GM18507 (cell line): Measurements from ENCODE around the gene FASTKD1.
A peak's percentile ranks its signal among the peaks of the same experiment; 100 is the strongest.
"Not testable (repeated sequence)": the region's sequence is repeated elsewhere in the genome, so short reads cannot be mapped to it uniquely, and the experiment has no call there.

Experiments
- DNase-seq: peaks from one replicate; pipeline ENCODE4 v3.0.0; 2011; ENCODE audit warnings: low read depth; ENCODE audit not compliant: insufficient read length; ENCODE audit errors: extremely low spot score
- FAIRE-seq: peaks from 2 replicates; lab custom pipeline; 2011; peaks lifted over from hg19 to GRCh38; lab: Jason Lieb, UNC

Gene FASTKD1, protein sequence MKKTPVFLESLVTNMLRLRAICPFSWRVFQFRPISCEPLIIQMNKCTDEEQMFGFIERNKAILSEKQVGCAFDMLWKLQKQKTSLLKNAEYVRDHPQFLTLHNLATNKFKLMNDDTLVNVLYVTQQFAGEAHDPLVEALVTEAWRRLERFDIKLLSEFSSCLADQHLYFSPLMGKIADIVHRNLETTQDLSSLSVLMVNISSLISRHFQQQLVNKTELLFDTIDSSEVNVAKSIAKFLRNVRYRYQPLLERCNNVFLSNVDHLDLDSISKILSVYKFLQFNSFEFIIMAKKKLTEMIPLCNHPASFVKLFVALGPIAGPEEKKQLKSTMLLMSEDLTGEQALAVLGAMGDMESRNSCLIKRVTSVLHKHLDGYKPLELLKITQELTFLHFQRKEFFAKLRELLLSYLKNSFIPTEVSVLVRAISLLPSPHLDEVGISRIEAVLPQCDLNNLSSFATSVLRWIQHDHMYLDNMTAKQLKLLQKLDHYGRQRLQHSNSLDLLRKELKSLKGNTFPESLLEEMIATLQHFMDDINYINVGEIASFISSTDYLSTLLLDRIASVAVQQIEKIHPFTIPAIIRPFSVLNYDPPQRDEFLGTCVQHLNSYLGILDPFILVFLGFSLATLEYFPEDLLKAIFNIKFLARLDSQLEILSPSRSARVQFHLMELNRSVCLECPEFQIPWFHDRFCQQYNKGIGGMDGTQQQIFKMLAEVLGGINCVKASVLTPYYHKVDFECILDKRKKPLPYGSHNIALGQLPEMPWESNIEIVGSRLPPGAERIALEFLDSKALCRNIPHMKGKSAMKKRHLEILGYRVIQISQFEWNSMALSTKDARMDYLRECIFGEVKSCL

DNA sequence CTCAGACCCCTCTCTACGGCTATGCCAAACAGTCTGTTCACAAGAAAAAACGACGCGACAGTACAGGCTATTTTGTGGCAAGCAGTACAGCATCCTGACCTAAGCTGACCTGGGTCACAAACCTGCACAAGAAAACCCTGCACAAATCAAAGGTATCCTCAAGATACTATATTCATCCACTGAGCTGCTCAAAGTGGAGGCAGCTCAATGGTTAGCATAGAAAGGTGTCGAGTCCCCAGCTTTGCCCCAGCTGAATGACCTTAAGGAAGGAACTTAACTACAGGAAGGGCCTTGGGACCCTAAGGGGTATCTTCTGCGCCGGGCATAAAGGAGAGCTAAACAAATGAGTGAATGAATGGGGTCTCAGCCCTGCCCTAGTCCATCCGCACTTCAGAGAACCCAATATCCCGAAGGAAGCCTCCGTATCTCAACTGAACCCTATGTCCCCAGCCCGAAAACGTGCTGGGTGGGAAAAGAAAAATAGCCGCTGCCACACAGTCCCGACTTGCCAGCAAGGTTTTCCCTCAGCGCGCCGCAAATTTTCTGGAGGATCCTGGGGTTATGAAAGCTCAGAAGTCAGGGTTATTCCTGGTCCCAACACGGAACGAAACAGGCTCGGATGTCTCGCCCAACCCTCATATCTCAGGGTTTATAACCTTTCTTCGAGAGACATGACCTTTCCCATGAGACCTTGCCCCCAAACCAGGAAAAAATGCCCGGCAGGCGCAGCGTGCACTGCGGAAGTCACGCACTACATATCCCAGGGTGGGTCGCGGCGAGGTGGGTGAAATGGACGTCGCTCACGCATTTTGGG is at the start of gene FASTKD1:
TSS of gene FASTKD1 (minus strand) at position 706 of the 814 bp plus-strand sequence. CDS start 1,836 bp downstream, outside the sequence.
- DNase-seq: peak; percentile 71
- FAIRE-seq: peak; percentile 98

DNA sequence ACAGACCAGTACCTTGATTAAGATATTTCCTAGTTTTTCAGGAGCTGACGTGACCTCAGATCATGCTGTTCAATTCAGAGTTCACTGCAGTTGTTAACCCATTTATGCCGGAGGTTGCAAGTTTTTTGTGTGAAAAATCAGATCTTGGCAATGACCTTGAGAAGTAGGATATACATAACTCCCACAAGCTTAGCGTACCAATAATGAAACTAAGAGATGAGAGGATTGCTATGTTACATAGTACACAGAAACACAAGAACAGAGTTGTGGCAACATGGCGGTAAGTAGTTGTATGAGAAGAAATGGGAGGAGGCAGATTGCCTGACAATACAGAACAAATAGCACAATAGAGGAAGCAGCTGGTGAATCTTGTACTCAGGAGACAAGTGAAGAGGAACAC is 49.6 kb upstream of the FASTKD1 start:
- no peak for DNase-seq
- no peak for FAIRE-seq

DNA sequence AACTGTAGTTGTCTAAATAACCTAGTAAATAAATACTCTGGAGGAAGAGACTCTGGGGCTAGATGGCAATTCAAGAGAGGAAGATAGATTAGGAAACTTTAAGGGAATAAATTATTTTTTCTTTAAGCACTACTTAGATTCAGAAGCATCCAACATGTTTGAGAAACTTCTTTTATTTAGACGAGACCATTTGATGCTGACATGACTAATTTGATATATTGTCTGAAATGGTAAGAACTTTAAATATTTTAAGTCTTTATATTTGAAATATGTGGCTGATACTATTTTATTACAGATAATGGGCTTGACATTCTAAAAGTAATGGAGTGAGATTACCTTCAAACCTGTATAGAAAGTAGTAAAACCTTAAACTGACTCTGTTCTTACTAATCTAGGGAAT is 46.8 kb upstream of the FASTKD1 start:
- FAIRE-seq (no peak), DNase-seq (no peak)

DNA sequence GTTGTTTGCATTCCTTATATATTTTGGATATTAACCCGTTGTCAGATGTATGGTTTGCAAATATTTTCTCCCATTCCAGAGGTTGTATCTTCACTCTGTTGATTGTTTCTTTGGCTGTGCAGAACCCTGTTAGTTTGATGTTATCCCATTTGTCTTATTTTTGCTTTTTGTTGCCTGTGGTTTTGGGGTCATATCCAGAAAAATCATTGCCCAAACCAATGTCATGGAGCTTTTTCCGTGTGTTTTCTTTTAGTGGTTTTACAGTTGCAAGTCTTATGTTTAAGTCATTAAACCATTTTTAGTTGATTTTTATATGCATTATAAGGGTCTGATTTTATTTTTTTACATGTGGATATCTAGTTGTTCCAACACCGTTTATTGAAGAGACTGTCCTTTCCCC is 46.3 kb upstream of the FASTKD1 start:
- no peak for FAIRE-seq

DNA sequence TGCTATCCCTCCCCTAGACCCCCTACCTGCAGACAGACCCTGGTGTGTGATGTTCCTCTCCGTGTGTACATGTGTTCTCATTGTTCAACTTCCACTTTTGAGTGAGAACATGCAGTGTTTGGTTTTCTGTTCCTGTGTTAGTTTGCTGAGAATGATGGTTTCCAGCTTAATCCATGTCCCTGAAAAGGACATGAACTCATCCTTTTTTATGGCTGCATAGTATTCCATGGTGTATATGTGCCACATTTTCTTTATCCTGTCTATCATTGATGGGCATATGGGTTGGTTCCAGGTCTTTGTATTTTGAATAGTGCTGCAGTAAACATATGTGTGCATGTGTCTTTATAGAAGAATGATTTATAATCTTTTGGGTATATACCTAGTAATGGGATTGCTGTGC is 42.3 kb upstream of the FASTKD1 start:
- FAIRE-seq, DNase-seq: not testable (repeated sequence)

More for the DNA sequence above, 46.3 kb upstream of the FASTKD1 start:
- DNase-seq: no peak

DNA sequence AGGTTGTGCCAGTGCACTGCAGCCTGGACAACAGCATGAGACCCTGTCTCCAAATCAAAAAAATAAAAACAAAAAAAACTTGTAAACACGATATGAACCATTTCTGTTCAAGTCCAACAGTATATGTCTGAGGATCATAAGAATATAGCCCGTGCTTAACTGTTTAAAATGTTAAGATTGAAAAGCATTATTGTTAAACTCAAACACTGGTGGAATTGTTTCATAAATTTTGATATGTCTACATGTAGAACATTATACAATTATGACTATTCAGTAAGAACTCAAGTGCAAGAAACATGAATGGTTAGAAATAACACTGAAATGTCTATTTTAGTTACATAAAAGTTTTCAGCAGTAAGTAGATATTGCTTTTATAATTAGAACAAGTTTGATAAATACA is 40.2 kb upstream of the FASTKD1 start:
- no peak for DNase-seq
- FAIRE-seq: no peak

DNA sequence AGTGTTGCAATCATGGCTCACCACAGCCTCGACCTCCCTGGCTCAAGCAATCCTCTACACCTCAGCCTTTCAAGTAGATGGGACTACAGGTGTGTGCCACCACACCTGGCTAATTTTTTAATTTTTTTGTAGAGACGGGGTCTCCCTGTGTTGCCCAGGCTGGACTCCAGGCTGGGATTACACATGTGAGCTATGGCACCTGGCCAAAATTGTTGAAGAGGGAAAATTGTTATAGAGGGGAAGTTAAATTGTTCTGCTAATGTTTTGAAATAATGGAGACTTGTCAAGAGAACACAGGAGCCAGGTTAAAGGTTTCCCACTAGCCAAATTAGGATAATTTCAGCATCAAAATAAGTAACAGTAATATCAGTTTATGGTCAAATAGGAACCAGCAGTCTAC is 35.6 kb upstream of the FASTKD1 start:
- no peak for DNase-seq
- no peak for FAIRE-seq

DNA sequence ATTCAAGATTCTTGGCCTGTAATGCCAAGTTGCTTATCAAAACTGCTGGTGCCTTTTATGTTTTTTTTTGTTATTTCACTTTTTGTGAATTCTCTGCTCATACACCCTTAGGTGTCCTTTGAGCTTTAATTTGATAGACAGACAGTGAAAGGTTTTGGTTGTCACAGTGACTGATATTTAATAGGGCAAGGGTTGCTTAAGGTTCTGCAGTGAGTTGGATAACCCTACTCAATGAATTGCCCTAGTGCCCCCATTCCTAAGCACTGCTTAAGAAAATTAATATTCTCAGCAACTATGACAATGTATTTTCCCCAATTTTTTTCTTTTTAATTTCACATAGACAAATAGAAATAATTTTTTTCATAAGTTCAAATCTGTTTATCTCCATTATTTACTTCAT is 25.9 kb upstream of the FASTKD1 start:
- FAIRE-seq (no peak), DNase-seq (no peak)

DNA sequence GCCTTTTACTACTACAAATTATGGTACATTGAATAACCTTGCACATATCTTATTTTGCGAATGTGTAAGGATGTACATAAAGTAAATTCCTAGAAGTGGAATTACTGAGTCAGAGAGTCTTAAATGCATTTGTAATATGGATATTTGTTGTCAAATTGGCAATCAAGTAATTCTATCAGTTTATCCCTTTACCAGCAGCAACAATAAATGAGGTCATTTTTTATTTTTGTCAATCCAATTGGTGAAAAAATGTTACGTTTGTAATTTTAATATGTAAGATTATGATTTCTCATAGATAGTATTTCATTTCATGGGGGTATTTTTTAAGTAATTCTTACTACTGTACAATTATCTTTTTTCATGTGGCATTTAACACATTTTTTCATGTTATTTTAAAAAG is 25.3 kb upstream of the FASTKD1 start:
- FAIRE-seq (no peak), DNase-seq (no peak)

DNA sequence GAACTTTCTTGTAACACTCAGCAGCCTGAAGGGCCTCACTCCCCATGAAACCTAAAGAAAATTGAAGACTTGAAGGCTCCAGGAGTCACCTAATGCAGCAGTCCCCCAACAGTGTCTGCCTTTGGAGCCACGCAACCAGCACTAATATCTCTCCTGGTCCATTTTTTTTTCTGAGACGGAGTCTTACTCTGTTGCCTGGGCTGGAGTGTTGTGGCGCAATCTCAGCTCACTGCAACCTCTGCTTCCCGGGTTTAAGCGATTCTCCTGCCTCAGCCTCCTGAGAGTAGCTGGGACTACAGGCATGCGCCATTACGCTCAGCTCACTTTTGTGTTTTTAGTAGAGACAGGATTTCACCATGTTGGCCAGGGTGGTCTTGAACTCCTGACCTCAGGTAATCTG is 22.9 kb upstream of the FASTKD1 start:
- FAIRE-seq, DNase-seq: not testable (repeated sequence)

DNA sequence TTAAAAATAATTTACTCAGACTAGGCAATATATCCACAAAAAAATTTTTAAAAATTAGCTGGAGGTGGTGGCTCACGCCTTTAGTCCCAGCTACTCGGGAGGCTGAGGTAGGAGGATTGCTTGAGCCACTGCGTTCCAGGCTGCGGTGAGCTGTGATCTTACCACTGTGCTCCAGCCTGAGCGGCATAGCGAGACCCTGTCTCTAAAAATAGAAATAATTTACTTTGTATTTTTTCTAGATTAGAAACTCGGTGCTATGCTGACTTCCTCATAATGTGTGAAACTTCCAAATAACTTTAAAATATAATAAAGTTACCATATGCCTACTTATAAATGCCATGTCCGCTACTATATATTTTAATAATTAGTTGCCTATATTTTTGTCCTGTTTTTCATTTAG is 17.1 kb upstream of the FASTKD1 start:
- FAIRE-seq (no peak), DNase-seq (no peak)

DNA sequence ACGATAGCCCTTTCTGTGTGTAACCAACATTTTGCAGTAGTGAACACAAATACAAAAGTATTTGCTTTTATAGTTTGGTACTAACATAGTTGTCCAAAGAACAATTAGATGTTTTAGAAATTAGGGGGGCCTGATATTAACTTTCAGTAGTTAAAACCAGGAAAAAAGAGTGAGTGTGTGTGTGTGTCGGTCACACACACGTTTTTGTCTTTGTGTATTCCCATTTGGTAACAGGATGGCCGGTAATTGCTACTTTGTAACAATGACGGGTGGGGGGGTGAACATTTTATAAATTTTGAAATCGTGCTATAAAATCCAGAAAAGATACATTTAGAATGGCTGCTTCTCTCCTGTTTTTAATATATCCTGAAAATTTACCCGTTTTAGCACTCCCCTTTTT is 12.0 kb upstream of the FASTKD1 start:
- DNase-seq (no peak), FAIRE-seq (no peak)

DNA sequence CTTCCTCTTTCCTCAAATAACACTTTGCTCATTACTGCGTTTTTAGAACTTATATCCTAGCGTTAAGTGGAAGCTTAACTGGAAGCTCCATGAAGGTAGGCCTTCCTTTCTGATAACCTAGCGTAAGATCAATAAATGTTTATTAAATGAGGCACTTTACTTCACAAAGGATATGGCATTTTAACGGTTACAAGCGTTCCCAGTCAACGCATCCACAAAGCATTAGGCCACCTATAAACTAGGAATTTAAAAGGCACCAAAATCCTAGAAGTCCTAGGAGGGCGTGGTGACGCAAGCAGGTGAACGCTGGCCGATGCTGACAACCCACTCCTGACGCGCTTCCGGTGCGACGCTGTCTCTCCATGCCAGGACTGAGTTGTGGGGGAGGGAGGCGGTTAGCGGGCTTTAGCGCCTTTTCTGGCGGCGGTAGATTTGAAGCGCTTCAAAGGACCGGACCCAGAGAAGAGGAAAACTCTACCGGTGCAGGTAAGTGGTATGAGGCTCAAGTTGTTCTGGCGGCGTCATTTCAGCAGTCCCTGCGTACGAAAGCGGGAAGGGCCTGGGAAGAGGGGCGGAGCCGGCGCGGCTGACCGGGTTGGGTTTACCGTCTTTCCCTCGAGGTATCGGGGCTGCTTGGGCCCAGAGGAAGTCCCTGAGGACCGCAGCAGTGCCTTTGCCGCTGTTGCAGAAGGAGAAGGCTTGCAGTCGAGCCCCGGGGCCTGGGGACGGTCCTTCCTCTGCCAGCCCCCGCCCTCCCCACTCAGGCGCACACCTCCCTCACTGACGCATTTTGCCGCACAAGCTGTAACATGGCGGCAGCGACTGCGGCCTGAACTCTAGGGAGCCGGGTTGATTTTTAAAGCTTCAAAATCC is 10.6 kb upstream of the FASTKD1 start, which contains the start of gene PPIG:
TSS of gene PPIG (plus strand) at position 347 of the 873 bp plus-strand sequence. CDS start 19,691 bp downstream, outside the sequence.
- FAIRE-seq: peak; percentile 95

DNA sequence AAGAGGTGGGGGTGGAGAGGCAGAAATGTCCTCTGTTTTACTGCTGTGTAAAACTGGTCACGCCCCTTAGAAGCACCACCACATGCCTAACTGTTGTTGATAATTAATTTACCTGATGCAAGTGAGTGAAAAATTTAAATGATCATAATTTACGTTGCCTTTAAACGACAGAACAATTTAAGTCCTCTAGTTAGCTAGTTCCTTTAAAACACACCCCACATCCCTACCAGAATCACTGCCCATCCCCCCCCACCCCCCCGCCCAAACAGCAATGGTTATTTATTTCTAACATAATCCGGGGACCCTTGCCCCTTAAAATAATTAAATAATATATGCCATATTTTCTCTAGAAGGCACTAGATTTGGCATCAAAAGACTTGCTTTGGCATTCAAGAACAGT is 9.9 kb upstream of the FASTKD1 start:
- FAIRE-seq: no peak
- DNase-seq: no peak

More for the DNA sequence above, 10.6 kb upstream of the FASTKD1 start, which contains the start of gene PPIG:
- peak; percentile 83 for DNase-seq

DNA sequence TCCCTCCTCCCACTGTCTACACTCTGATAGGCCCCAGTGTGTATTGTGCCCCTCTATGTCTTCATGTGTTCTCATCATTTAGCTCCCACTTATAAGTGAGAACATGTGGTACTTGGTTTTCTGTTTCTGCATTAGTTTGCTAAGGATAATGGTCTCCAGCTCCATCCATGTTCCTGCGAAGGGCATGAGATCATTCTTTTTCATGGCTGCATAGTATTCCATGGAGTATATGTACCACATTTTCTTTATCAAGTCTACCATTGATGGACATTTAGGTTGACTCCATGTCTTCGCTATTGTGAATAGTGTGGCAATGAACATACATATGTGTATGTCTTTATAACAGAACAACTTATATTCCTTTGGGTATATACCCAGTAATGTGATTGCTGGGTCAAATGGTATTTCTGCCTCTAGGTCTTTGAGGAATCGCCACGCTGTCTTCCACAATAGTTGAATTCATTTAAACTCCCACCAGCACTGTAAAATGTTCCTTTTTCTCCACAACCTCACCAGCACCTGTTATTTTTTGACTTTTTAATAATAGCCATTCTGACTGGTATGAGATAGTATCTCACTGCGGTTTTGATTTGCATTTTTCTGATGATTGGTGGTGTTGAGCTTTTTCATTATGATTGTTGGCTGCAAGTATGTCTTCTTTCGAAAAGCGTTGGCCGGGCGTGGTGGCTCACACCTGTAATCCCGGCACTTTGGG is 9.0 kb upstream of the FASTKD1 start:
- FAIRE-seq, DNase-seq: not testable (repeated sequence)

DNA sequence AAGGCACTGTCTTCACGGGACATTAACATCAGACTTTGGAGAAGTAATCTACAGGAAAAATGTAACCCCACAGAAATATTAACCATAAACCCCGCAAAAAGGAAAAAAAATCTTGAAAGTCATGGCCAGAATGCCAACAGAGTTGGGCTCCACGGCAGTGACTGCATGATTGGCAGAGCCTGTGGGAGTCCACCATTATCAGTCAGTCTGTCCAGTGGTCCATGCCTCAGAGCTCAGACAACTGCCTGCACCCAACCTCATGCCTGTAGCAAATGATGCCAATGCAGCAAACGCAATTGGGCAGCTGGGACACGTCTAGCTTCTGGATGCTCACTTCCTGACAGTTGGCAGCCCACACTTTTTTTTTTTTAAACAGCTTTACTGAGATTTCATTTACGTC is 5.4 kb upstream of the FASTKD1 start:
- no peak for FAIRE-seq

DNA sequence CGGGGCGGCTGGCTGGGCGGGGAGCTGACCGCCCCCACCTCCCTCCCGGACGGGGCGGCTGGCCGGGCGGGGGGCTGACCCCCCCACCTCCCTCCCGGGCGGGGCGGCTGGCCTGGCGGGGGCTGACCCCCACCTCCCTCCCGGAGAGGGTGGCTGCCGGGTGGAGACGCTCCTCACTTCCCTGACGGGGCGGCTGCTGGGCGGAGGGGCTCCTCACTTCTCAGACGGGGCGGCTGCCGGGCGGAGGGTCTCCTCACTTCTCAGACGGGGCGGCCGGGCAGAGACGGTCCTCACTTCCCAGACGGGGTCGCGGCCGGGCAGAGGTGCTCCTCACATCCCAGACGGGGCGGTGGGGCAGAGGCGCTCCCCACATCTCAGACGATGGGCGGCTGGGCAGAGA is 1.6 kb upstream of the FASTKD1 start:
- not testable (repeated sequence) for DNase-seq, FAIRE-seq

More for the DNA sequence above, 5.4 kb upstream of the FASTKD1 start:
- DNase-seq: no peak

DNA sequence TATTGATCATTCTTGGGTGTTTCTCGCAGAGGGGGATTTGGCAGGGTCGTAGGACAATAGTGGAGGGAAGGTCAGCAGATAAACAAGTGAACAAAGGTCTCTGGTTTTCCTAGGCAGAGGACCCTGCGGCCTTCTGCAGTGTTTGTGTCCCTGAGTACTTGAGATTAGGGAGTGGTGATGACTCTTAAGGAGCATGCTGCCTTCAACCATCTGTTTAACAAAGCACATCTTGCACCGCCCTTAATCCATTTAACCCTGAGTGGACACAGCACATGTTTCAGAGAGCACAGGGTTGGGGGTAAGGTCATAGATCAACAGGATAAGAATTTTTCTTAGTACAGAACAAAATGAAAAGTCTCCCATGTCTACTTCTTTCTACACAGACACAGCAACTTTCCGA is 874 bp upstream of the FASTKD1 start:
- FAIRE-seq, DNase-seq: not testable (repeated sequence)
